HAP-1 (cell line): ENCODE results near the gene SMAD3.

Experiments
- DNase-seq, 2 experiments: peaks; one replicate each; pipeline ENCODE4 v3.0.0-alpha.2; 2016 to 2020; ENCODE audit warnings: low spot score in 2 of 2
- H3K27me3 ChIP-seq: fragments of 250-450 bp; sonication (Bioruptor Pico); 2 replicates; pipeline ENCODE4 v1.5.1; 2020; ENCODE audit warnings: low read depth, mild to moderate bottlenecking, moderate library complexity
- H3K36me3 ChIP-seq: fragments of 250-450 bp; sonication (Bioruptor Pico); replicated peaks from 2 replicates; pipeline ENCODE4 v1.5.1; 2020; ENCODE audit warnings: mild to moderate bottlenecking
- H3K4me1 ChIP-seq: fragments of 250-450 bp; sonication (Bioruptor Pico); 2 replicates; pipeline ENCODE4 v1.5.1; 2020; ENCODE audit warnings: mild to moderate bottlenecking
- H3K4me3 ChIP-seq: fragments of 250-450 bp; sonication (Bioruptor Pico); 2 replicates; pipeline ENCODE4 v1.5.1; 2020; ENCODE audit warnings: mild to moderate bottlenecking, moderate library complexity
- H3K9me3 ChIP-seq: fragments of 250-450 bp; sonication (Bioruptor Pico); 2 replicates; pipeline ENCODE4 v1.5.1; 2020; ENCODE audit warnings: mild to moderate bottlenecking, moderate library complexity
- in situ Hi-C: fragments of 300-500 bp; cut with MboI; formaldehyde crosslinking; loops from 3 replicates; pipeline ENCODE4 v1.14.3; 2020; ENCODE audit warnings: low sequenced_read_pairs, inconsistent platforms, mixed read lengths

Gene SMAD3

DNA sequence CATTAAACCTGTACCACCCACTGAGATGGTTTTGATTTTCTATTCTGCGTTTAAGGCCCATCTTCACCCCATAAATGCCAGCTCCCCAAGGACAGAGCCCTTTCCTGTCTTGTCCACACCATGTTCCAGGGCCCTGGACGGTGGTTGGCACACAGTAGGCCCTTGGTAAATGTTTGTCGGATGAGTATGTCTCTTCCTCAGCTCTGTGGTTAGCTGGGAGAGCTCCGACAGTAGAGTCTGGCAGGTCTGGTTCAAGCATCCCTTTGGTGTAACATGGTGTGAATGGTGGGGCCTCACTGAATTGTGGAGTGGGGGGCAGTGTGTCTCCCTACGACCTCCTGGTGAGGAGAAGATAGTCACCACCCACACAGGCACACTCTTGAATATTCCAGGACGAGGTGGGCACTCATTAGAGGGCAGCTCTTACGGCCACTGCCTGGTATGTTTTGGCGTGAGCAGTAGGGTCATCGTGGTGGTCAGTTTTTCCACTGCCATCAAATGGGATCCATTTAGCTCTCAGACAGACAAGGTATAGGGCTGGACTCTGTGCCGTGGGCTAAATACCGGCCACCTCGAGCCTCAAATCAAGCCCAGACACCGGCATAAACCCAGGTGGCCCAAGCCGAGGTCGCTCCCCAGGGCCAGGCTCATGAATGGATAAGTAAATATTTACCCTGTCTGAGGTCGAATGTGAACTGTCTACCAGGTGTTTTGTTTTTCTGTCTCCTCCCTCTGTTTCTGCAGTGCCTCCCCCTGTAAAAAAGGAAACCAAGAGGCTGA is 61.3 kb downstream of the SMAD3 start:
- H3K4me1 ChIP-seq: peaks cover 4% of the 10 kb centered on the region; the same call in 1 of the 2 replicates

DNA sequence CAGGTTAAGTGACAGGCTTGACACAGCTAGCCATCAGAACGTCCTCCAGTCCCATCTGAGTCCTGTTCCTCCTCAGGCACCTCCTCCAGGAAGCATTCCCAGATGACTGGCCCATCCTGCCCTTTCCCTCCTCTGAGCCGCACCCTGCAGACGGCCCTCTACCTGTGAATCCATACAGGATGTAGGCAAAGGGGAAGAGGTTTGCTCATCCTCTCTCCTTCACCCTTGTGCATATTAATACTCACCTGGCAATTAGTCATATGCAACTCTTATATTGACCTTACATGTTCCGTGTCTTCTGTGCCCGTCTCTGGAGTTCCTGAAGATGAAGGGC is 61.9 kb downstream of the SMAD3 start:
- Histone ChIP-seq H3K4me1 (peaks cover 4% of the 10 kb centered on the region; the same call in 1 of the 2 replicates), H3K27me3 (no peaks in the 10 kb centered on the region), H3K36me3 (no peaks in the 10 kb centered on the region; the same call in 1 of the 2 replicates), H3K4me3 (no peak overlapping the region), H3K9me3 (no peaks in the 10 kb centered on the region)
- no peak for DNase-seq
- in situ Hi-C loops: no loop called here

More for the DNA sequence above, 61.3 kb downstream of the SMAD3 start:
- Histone ChIP-seq H3K27me3 (no peaks in the 10 kb centered on the region), H3K36me3 (no peaks in the 10 kb centered on the region; the same call in 1 of the 2 replicates), H3K4me3 (no peak overlapping the region), H3K9me3 (no peaks in the 10 kb centered on the region)
- in situ Hi-C loops: no loop called here
- no peak for DNase-seq

DNA sequence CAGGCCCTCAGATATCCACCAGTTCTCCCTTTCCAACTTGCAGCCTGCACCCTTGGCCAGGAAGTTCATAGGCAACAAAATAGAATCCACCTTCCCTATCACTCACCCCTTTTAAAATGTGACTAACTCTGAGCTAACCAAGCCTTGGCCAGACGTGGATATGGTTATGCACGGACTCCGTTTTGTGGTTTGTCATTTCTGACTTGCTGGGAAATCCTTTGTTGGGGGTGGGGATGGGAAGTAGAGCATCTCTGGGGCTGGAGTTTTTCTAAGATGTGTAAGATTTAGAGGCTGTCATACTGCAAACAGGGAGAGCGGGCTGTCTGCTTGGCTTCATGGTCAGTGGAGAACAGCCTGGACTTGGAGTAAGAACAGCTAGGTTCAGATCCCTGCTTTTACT is 62.6 kb downstream of the SMAD3 start:
- Histone ChIP-seq H3K4me1 (peaks cover 4% of the 10 kb centered on the region; the same call in 1 of the 2 replicates), H3K27me3 (no peaks in the 10 kb centered on the region), H3K36me3 (no peaks in the 10 kb centered on the region; the same call in 1 of the 2 replicates), H3K9me3 (no peaks in the 10 kb centered on the region), H3K4me3 (no peak overlapping the region)
- in situ Hi-C loops: no loop called here
- no peak for DNase-seq

DNA sequence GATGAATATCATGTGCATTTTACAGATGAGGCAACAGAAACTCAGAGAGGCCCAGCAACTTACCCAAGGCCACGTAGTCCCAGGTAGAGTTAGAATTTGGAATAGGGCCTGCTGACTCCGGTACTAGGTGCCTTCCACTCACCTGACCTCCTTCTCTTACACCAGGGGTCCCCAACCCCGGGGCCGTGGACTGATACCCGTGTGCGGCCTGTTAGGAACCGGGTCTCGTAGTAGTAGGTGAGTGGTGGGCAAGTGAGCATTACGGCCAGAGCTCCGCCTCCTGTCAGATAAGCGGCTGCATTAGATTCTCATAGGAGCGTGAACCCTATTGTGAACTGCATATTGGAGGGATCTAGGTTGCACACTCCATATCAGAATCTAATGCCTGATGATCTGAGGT is 64.8 kb downstream of the SMAD3 start:
- H3K27me3 ChIP-seq: no peaks in the 10 kb centered on the region
- H3K9me3 ChIP-seq: no peaks in the 10 kb centered on the region
- no peak for DNase-seq
- in situ Hi-C loops: no loop called here
- H3K4me3 ChIP-seq: no peak overlapping the region
- no peaks in the 10 kb centered on the region; the same call in 1 of the 2 replicates for H3K36me3 ChIP-seq
- H3K4me1 ChIP-seq: no peaks in the 10 kb centered on the region

DNA sequence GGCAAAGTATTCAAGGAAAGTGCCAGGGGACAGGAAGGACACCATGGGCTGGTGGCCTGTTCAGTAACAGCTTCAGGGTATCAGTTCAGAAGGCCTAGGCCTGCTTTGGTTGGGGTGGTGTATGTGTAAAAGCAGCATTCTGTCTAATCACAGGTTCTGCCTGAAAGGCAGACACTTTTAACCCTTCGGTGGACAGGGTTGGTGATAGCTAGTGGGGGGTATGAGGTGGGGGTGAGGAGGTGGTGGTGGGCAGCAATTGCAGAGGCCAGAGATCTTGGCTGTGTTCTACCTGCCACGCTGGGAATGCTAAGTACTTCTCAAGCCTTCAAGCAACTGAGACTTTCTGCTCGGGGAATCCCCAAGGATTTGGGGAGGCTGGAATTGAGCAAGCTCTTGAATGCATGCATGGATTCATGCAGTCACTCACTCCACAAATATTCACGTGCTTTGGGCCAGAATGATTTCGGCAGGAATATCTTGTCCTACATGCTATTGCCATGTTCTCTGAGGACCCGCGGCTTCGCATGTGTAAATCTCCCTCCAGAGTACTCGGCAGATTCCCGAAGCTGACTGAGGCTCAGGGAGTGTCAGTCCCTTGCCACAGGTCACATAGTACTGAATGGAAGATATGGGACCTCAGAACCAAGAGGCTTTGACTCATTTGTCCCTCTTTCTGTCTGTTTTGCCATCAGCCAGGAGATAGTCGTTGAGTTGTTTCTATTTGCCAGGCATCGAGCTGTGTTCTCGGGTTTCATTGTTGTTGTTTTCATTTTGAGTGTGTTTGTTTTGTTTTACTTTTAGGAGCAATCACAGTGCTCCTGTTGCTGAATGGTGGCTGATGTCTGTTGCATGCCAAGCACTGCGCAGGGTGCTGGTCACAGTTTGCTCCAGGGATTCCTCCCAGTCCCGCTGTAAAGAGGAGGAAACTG is 65.5 kb downstream of the SMAD3 start:
- no peaks in the 10 kb centered on the region for H3K4me1 ChIP-seq
- in situ Hi-C loops: no loop called here
- DNase-seq: no peak

DNA sequence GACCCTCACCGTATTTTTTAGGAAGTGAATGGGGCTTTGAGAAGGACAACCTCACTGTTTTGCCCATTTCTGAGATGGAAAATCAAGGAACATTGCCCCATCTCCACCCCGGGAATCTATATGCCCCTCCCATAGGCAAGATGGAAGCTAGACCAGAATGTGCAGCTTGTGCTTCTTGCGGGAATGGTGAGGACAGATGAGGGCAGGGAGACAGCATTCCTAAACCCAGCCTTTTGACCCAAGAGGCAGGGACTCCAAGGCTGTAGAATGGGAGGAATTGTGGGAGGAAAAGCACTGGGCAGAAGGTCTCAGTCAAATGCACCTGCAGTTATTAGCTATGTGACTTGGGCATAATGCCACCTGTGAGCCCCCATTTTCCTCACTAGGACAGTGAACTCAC is 66.9 kb downstream of the SMAD3 start:
- in situ Hi-C loops: no loop called here
- Histone ChIP-seq H3K4me1 (no peaks in the 10 kb centered on the region), H3K27me3 (no peaks in the 10 kb centered on the region), H3K36me3 (no peaks in the 10 kb centered on the region; the same call in 1 of the 2 replicates), H3K9me3 (no peaks in the 10 kb centered on the region), H3K4me3 (no peak overlapping the region)
- no peak for DNase-seq

More for the DNA sequence above, 65.5 kb downstream of the SMAD3 start:
- Histone ChIP-seq H3K27me3 (no peaks in the 10 kb centered on the region), H3K36me3 (no peaks in the 10 kb centered on the region; the same call in 1 of the 2 replicates), H3K4me3 (no peak overlapping the region), H3K9me3 (no peaks in the 10 kb centered on the region)

DNA sequence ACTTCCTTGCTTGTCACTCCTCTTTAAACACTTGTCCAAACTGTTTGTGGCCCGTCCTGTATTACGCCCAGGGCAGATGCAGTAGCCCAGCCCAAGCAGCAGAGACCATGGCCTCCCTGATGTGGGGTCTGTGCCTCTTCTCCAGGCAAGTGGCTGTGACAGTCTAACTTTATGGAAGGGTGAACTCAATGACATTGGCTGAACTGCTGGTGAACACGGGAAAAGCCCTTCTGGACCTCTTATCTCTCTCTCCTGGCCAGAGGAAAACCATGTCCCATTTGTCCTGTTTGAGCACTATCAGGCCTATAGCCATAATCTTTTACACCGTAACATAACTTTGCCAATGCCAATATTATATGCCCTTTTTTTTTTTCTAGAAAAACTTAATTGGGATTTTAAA is 67.6 kb downstream of the SMAD3 start:
- no peaks in the 10 kb centered on the region for H3K9me3 ChIP-seq
- H3K27me3 ChIP-seq: no peaks in the 10 kb centered on the region
- in situ Hi-C loops: no loop called here
- no peak for DNase-seq
- no peak overlapping the region for H3K4me3 ChIP-seq
- H3K4me1 ChIP-seq: no peaks in the 10 kb centered on the region
- no peaks in the 10 kb centered on the region for H3K36me3 ChIP-seq

DNA sequence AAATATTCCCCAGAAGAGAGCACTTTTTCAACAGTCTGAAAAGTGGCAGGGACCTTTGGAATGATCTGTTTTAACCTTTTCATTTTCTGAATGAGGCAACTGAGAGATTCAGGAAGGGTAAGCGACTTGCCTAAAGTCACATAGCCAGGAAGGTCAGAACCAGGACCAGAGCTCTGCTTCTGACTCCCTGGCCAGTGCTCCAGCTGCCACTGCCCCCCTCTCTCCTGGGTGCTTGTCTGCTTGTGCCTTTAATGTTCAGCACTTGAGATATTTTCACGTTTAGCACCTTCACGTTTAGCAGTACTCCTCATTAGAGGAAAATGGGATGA is 68.3 kb downstream of the SMAD3 start:
- Histone ChIP-seq H3K4me1 (no peaks in the 10 kb centered on the region), H3K27me3 (no peaks in the 10 kb centered on the region), H3K4me3 (no peak overlapping the region), H3K36me3 (no peaks in the 10 kb centered on the region), H3K9me3 (no peaks in the 10 kb centered on the region)
- in situ Hi-C loops: no loop called here
- DNase-seq: no peak

DNA sequence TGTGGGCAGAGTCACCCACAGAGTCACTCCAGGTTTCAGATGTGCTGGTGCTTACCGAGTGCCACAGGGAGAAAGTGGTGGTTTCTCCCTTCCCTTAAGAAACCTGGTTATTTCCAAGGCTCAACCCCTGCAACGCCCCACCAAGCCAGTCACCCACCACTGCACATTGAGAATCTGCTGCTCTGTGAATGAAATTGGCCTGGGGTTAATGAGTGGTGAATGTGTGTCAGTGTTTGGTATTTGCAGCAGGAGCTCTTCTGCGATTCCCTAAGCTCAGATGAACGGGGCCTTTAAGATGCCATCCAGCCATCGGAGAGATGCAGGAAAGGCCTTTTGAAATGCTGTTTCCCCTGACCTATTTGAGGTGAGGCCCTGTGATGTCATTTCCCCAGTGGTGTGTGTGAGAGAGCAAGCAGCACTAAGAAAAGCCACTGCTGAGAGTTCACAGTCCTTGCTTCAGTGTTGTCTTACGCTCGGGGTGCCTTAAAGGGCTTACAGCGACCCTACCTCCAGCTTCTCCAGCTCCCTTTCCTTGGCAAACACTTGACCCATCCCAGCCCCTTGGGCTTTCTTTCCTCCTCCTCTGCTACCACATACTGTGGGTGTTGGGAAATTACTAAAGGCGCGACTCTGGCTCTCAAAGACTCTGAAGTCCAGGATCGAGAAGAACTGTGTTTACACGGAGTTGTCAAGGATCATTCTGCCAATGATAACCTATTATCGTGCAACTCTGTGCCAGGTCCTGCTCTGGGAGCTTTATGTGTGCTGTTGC is 68.9 kb downstream of the SMAD3 start:
- Histone ChIP-seq H3K4me1 (no peaks in the 10 kb centered on the region), H3K27me3 (no peaks in the 10 kb centered on the region), H3K4me3 (no peak overlapping the region), H3K9me3 (no peaks in the 10 kb centered on the region), H3K36me3 (no peaks in the 10 kb centered on the region)
- in situ Hi-C loops: no loop called here
- DNase-seq: no peak

DNA sequence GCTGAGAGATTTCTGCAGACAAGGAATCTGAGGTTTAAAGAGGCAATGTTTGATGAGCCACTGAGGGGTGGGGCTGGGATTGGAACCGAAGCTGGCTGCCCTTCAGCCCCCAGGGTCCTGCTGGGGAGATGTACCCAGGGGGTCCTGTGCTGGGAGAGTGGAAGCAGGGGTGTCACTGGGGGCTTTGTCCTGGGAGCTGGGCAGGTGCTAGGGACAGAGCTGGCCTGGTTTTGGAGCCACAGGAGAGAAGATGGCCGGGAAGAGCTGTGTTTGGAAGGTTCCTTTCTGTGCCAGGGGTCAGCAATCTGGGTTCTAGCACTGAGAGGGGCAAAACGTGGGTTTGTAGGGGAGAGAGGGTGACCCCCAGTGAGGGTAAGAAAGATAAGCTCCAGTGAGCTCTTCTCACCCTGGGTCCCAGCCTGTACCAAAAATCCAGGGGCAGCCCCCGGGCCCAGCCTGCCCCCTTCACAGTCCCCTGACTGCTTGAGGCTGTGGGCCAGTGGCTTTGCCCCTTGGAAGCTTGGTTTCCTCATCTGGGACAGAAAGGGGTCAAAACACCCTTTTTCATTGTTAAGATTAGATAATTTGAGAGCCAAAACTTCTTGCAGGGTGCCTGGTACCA is 69.6 kb downstream of the SMAD3 start:
- Histone ChIP-seq H3K36me3 (no peaks in the 10 kb centered on the region), H3K9me3 (no peaks in the 10 kb centered on the region), H3K4me1 (no peaks in the 10 kb centered on the region), H3K4me3 (no peak overlapping the region), H3K27me3 (no peaks in the 10 kb centered on the region)
- in situ Hi-C loops: no loop called here
- DNase-seq: no peak

DNA sequence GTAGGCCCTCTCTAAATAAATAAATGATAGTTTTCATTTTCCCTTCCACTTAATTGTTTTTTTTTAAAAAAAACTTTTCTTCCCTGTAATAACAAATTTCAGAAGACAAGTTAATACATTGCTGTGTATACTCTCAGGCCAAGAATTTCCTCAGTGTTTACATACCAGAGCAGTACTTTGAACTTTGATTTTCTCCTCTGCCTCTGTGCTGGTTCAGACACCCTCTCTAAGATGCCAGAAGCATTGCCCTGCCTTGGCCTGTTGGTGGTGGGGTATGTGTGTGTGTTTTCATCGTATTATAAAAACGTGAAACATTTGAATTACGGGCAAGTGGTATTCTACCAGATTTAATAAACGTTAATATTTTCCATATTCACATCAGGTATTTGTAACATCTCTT is 70.1 kb downstream of the SMAD3 start:
- no peaks in the 10 kb centered on the region for H3K27me3 ChIP-seq
- no peaks in the 10 kb centered on the region for H3K36me3 ChIP-seq
- H3K9me3 ChIP-seq: no peaks in the 10 kb centered on the region
- no peaks in the 10 kb centered on the region for H3K4me1 ChIP-seq
- in situ Hi-C loops: no loop called here
- H3K4me3 ChIP-seq: no peak overlapping the region
- no peak for DNase-seq

DNA sequence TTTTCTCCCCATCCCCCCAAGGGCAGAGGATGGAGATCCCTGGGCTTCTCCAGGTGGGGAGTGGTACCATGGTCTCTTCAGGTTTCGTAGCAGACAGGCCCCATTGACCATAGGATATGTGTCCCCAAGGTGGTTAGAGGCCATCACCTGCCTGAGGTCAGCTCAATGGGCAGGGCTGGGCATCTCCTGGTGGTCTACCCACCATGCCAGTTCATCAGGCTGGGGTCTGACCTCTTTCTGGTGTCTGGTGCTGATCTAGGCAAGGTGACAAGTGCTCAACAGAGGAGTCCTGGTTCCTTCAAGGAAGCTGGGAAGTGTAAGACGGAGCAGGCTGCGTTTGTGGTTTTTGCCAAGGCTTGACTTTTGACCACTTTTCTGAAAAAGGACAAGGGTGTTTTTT is 71.4 kb downstream of the SMAD3 start:
- Histone ChIP-seq H3K36me3 (no peaks in the 10 kb centered on the region), H3K9me3 (no peaks in the 10 kb centered on the region), H3K4me3 (no peak overlapping the region), H3K4me1 (peaks cover 3% of the 10 kb centered on the region), H3K27me3 (no peaks in the 10 kb centered on the region)
- in situ Hi-C loops: no loop called here
- DNase-seq: no peak

DNA sequence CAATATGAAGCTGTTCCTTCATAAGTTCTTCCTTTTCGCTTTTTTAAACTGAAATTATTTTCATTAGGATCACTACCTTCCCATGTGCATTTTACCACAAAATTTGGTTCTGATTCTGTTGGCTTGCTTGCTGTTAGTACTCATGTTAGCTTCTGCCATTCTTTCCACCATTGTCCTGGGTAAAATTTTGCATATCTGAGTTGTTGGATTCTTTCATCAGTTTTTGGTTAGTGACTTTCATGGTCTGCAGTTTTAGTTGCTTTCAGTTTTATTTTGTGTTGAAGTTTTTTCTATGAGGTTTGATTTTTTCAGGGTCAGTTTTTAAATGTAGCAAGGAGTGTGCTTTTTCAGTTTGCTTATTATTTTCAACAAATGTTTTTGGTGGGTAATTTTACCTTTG is 71.9 kb downstream of the SMAD3 start:
- Histone ChIP-seq H3K27me3 (no peaks in the 10 kb centered on the region), H3K9me3 (no peaks in the 10 kb centered on the region), H3K4me3 (no peak overlapping the region), H3K4me1 (peaks cover 4% of the 10 kb centered on the region), H3K36me3 (no peaks in the 10 kb centered on the region)
- DNase-seq: no peak
- in situ Hi-C loops: no loop called here
